Endothelial cell of umbilical vein (primary cell): Measurements from ENCODE around the gene NOXA1. TPM values are rescaled to one million over a fixed set of nuclear protein-coding genes. Genes with fewer than 3 reads are reported as not detected.

Source experiments
- BruUV-seq: library from RNA; stranded (reverse); fragments of 400-500 nt; replicated peaks from 2 replicates; lab custom pipeline; 2021; lab: Mats Ljungman, UMichigan
- CTCF ChIA-PET: fragments of 300-600, 350-600 bp; sonication (Branson Sonifier 250); formaldehyde crosslinking; loops from one replicate; lab custom pipeline; 2021; ENCODE audit warnings: antibody characterized with exemption, inconsistent platforms; lab: Charles Lee
- POLR2A ChIA-PET: fragments of 300-600, 350-600 bp; sonication (Branson Sonifier 250); formaldehyde crosslinking; loops from one replicate; lab custom pipeline; 2021; ENCODE audit warnings: antibody characterized with exemption, inconsistent platforms; lab: Charles Lee
- DNase-seq: peaks from one replicate; pipeline ENCODE4 v3.0.0-alpha.2; 2011; ENCODE audit warnings: low read depth, low spot score
- FAIRE-seq: peaks from 2 replicates; lab custom pipeline; 2011; peaks lifted over from hg19 to GRCh38; lab: Jason Lieb, UNC
- H2AFZ ChIP-seq: 2 replicates; pipeline ENCODE4 v1.6.0; 2012; ENCODE audit warnings: low read depth, low read length, control low read depth, inconsistent platforms
- H3K27ac ChIP-seq: 2 replicates; pipeline ENCODE4 v1.5.1; 2011; ENCODE audit warnings: low read depth, mild to moderate bottlenecking, control low read depth, low read length, moderate library complexity; ENCODE audit not compliant: insufficient read depth
- H3K27me3 ChIP-seq, 2 experiments: 2 replicates each; pipeline versions ENCODE4 v1.6.0 to v1.6.1; 2011; ENCODE audit warnings: low read length in 2 of 2, mixed read lengths in 1 of 2; ENCODE audit not compliant: control insufficient read depth in 2 of 2, insufficient read depth in 2 of 2
- H3K36me3 ChIP-seq, 2 experiments: 2 replicates in 1 of 2; 3 replicates in 1 of 2; pipeline ENCODE4 v1.5.1; 2011; ENCODE audit warnings: low read length in 2 of 2, mild to moderate bottlenecking in 1 of 2, moderate library complexity in 1 of 2; ENCODE audit not compliant: control insufficient read depth in 2 of 2, insufficient read depth in 2 of 2; ENCODE audit errors: extremely low read depth in 1 of 2
- H3K4me1 ChIP-seq: 3 replicates; pipeline ENCODE4 v1.5.1; 2011; ENCODE audit warnings: mild to moderate bottlenecking, low read length; ENCODE audit not compliant: control insufficient read depth, insufficient read depth; ENCODE audit errors: extremely low read depth
- H3K4me2 ChIP-seq: 2 replicates; pipeline ENCODE4 v1.6.1; 2011; ENCODE audit warnings: low read length, control low read depth, mixed read lengths; ENCODE audit not compliant: insufficient read depth
- H3K4me3 ChIP-seq, 3 experiments: fragments of 200-600 bp in 1 of 3; sonication (generic), shearing (Covaris generic) in 1 of 3; replicated peaks in 1 of 3; 2 replicates each; pipeline ENCODE4 v1.5.1; 2011 to 2016; ENCODE audit warnings: control low read depth in 3 of 3, low read length in 3 of 3, mild to moderate bottlenecking in 2 of 3, inconsistent platforms in 1 of 3, low read depth in 1 of 3, moderate library complexity in 1 of 3; ENCODE audit not compliant: insufficient read depth in 1 of 3
- H3K79me2 ChIP-seq: 2 replicates; pipeline ENCODE4 v1.6.0; 2012; ENCODE audit warnings: low read length, inconsistent platforms; ENCODE audit not compliant: control insufficient read depth, insufficient read depth
- H3K9ac ChIP-seq: replicated peaks from 2 replicates; pipeline ENCODE3; 2011; ENCODE audit warnings: low read length, control low read depth; ENCODE audit not compliant: insufficient read depth; ENCODE audit errors: extremely low read depth
- H3K9me1 ChIP-seq: replicated peaks from 3 replicates; pipeline ENCODE4 v1.6.0; 2011; ENCODE audit warnings: mild to moderate bottlenecking, low read length; ENCODE audit not compliant: control insufficient read depth, insufficient read depth; ENCODE audit errors: extremely low read depth
- H3K9me3 ChIP-seq: replicated peaks from 2 replicates; pipeline ENCODE4 v1.5.1; 2012; ENCODE audit warnings: low read length, inconsistent platforms; ENCODE audit not compliant: control insufficient read depth, insufficient read depth
- H4K20me1 ChIP-seq: replicated peaks from 2 replicates; pipeline ENCODE3; 2011; ENCODE audit warnings: mild to moderate bottlenecking, low read length; ENCODE audit not compliant: control insufficient read depth, insufficient read depth; ENCODE audit errors: extremely low read depth
- CTCF ChIP-seq, 2 donors: IDR thresholded peaks; 1 replicate in 1 of 2; 2 replicates in 1 of 2; pipeline ENCODE4 v1.5.1; 2011; ENCODE audit warnings: low read length in 2 of 2, mild to moderate bottlenecking in 2 of 2, moderate library complexity in 2 of 2, control low read depth in 1 of 2, inconsistent platforms in 1 of 2, low read depth in 1 of 2; ENCODE audit not compliant: insufficient read depth in 1 of 2; ENCODE audit errors: extremely low read depth in 1 of 2
- EZH2 ChIP-seq: IDR thresholded peaks from 2 replicates; pipeline ENCODE4 v1.6.1; 2012; ENCODE audit warnings: borderline replicate concordance, low read depth, mild to moderate bottlenecking, moderate library complexity, low read length, inconsistent platforms; ENCODE audit not compliant: severe bottlenecking
- FOS ChIP-seq: IDR thresholded peaks from 2 replicates; pipeline ENCODE4 v1.6.1; 2011; ENCODE audit warnings: mild to moderate bottlenecking, low read length, moderate library complexity, borderline replicate concordance; ENCODE audit not compliant: insufficient read depth
- GATA2 ChIP-seq: IDR thresholded peaks from 2 replicates; pipeline ENCODE4 v1.7.0; 2011; ENCODE audit warnings: low read depth, mild to moderate bottlenecking, moderate library complexity, mixed read lengths, low read length; ENCODE audit not compliant: insufficient read length, insufficient read depth
- JUN ChIP-seq: IDR thresholded peaks from 2 replicates; pipeline ENCODE4 v1.6.1; 2011; ENCODE audit warnings: borderline replicate concordance, low read depth; ENCODE audit not compliant: insufficient read length, insufficient read depth
- MAX ChIP-seq: IDR thresholded peaks from 2 replicates; pipeline ENCODE4 v1.6.1; 2011; ENCODE audit not compliant: insufficient read depth, insufficient read length
- MYC ChIP-seq: IDR thresholded peaks from one replicate; pipeline ENCODE4 v1.6.1; 2011; ENCODE audit warnings: mild to moderate bottlenecking, low read depth, low read length
- POLR2A ChIP-seq: IDR thresholded peaks from 2 replicates; pipeline ENCODE4 v1.6.1; 2012; ENCODE audit warnings: low read depth, mild to moderate bottlenecking, control low read depth, low read length
- POLR2AphosphoS5 ChIP-seq: IDR thresholded peaks from 2 replicates; pipeline ENCODE4 v1.6.1; 2012; ENCODE audit warnings: low read depth, mild to moderate bottlenecking, control low read depth, low read length, moderate library complexity; ENCODE audit not compliant: insufficient read depth
- dilution Hi-C: fragments of 300-500 bp; cut with MboI; formaldehyde crosslinking; loops from one replicate; pipeline ENCODE4 v1.15.0; 2019; ENCODE audit warnings: low sequenced_read_pairs; ENCODE audit not compliant: extremely low pct_ligation_motif_present
- intact Hi-C: fragments of 100-400 bp; cut with micrococcal nuclease; formaldehyde crosslinking; loops from one replicate; pipeline ENCODE4 v1.10.0; 2022
- polyA plus RNA-seq, 4 experiments: library from polyadenylated mRNA; depleted of rRNA in 3 of 4; stranded (reverse) in 3 of 4; unstranded in 1 of 4; fragments of >200 nt; gene quantifications; 2 replicates each; pipeline versions ENCODE4 v1.2.1 to v1.2.3, GENCODE V29; 2011 to 2012; ENCODE audit warnings: missing spikeins in 1 of 4
- total RNA-seq: library from RNA; stranded (reverse); gene quantifications from 2 replicates; pipeline ENCODE4 v1.2.3, GENCODE V29; 2021

Gene NOXA1
- total and polyA plus RNA-seq, 2 donors (not counting 3 experiments of a cell fraction or from before 2014, with no cell fraction given) = 0.40 to 0.91 TPM

GRCh38 chr9:137447722-137448601 lies 24.8 kb downstream of the NOXA1 start:
- Histone ChIP-seq H3K9me1 (no peaks in the 10 kb centered on the region), H3K27me3 (no peaks in the 10 kb centered on the region), H3K9ac (no peak overlapping the region), H3K4me3 (no peak overlapping the region), H3K9me3 (no peaks in the 10 kb centered on the region), H3K79me2 (no peaks in the 10 kb centered on the region), H3K27ac (no peak overlapping the region), H4K20me1 (no peaks in the 10 kb centered on the region), H3K36me3 (peaks cover 6 to 14% of the 10 kb centered on the region in 2 experiments), H3K4me1 (no peaks in the 10 kb centered on the region), H3K4me2 (no peak overlapping the region), H2AFZ (no peak overlapping the region)
- no TSS peak for BruUV-seq
- dilution Hi-C loops (no loop called here), intact Hi-C loops (no loop called here)
- FAIRE-seq = no peak
- ChIA-PET POLR2A (no interaction called here), CTCF (interaction anchor here (0.6 to 3.0 kb wide), 5 partner anchors 25 to 161 kb away, joined by 3 to 42 read pairs (median 3); partner anchors contain the start of genes EXD3, NOXA1 and NRARP)
- DNase-seq = no peak
- no peak for TF ChIP-seq MYC
- TF ChIP-seq POLR2AphosphoS5 = no peak
- TF ChIP-seq CTCF (IDR thresholded peaks at IDR 0.05; ENCODE audit: extremely low read depth in 1 of 2, insufficient read depth in 1 of 2, low read depth in 1 of 2, low read length in 2 of 2) = no peak
- TF ChIP-seq MAX = no peak
- no peak for TF ChIP-seq FOS
- no peak for TF ChIP-seq GATA2
- TF ChIP-seq EZH2 = no peak
- no peak for TF ChIP-seq JUN
- no peak for TF ChIP-seq POLR2A
